GM19023 (cell line): ENCODE measurements around the gene TIMM44.
"Not testable (repeated sequence)": the region's sequence is repeated elsewhere in the genome, so short reads cannot be mapped to it uniquely, and the experiment has no call there.

Source experiments
- ATAC-seq: cut with Tn5 transposase; IDR thresholded peaks from one replicate; pipeline ENCODE4 v1.9.1; 2021; ENCODE audit warnings: mild to moderate bottlenecking, moderate library complexity; ENCODE audit not compliant: unreplicated experiment

TIMM44 gene

GRCh38 chr19:7926021-7926726, 17.3 kb downstream of the TIMM44 start, which contains the start of gene CTXN1:
CTXN1 (minus strand) TSS chr19:7926135; CDS start chr19:7925538, 597 bp downstream.
- ATAC-seq = no peak

DNA sequence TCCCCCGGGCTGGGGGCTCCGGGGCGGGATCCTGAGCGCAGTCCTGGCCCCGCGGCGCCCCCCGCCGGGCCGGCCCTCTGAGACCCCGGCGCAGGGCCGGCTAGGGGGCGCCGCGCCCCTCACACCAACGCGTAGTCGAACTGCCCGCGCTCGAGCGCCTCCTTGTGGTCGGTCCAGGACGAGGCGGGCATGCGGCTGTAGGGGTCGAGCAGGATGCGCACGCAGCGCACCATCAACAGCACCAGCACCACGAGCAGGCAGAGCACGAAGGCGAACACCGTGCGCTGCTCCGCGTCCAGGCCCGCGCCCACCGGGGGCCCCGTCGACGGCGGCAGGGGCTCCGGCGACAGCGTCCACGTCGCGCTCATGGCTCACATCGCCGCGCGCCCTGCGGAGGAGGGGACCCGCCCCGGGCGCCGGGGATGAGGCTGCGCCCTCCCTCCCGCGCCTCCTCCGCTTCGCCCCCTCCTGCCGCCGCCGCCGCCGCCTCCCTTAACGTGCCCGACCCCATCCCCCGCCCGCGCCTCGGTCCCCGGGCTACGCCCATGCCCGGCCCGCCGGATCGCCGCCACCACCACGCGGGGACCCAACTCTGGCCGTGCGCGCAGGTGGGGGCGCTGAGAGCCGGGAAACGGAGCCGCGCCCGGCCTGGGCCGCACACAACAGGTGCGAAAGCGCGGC, 18.2 kb downstream of the TIMM44 start:
- no peak for ATAC-seq

DNA sequence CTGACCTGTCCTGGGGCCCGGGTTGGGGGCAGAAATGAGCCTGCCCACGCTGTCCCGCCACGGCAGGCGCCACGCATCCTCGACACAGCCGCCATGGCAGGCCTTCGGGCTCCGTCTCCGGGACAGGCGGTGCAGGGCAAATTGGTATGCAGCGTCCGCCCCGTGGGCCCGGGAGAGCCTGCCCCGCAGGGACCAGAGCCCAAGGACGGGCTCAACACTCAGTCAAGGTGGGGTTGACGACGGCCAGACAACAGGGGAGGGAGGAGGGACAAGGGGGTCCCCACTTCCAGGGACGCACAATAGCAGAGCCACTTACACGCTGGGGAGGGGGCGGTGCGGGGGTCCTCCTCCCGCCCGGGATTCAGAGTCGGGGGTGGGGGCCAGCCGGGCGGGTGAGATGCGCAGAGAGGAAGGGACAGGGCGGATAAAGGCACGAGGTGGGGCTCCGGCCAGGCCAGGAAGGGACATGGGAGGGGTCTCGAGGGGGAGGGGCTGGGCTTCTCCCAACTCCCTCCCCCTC, 18.8 kb downstream of the TIMM44 start:
- ATAC-seq = no peak

GRCh38 chr19:7924241-7924640, 19.2 kb downstream of the TIMM44 start:
- ATAC-seq = no peak

DNA sequence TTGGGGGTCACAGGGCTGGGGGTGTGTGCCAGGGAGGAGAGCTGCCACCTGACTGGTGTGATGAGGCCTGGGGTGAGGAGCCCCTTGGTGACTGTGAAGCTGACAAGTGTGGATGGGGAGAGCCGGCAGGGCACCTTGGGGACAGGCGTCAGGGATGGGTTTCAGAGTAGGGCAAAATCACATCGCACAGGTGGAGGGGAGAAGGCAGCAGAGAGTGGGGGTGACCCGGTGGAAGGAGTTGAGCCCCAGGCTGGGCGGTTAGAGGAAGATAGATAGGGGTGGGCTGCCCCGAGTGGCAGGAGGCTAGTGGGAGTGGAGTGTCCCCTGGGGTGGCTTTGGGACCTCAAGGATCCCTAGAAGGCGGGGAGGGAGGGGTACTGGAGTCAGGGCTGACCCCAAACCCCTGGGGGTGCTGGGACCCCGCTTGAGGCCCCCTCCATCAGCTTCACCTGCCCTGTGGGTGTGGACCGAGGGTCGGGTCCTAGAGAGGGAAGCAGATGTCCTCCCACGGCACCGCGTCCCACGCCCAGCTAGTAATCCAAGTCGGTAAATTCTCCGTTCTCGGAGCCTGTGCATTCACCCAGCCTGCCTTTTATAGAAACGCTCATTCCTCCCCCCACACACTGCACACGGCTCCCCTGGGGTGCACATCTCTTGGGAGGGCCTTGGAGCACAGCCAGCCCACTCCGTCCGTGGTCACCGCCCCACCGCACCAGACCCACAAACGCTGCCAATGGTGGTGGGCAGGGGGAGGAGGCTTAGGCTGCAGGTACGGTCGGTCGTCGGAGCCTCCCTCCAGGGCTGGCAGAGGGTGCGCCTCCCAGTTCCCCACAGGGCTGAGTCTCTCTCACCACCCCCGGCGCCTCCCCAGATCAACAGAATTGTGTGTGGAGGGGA, 19.9 kb downstream of the TIMM44 start:
- ATAC-seq = no peak

- no peak for ATAC-seq
Measured at GRCh38 chr19:7922836-7923195, 20.6 kb downstream of the TIMM44 start.

DNA sequence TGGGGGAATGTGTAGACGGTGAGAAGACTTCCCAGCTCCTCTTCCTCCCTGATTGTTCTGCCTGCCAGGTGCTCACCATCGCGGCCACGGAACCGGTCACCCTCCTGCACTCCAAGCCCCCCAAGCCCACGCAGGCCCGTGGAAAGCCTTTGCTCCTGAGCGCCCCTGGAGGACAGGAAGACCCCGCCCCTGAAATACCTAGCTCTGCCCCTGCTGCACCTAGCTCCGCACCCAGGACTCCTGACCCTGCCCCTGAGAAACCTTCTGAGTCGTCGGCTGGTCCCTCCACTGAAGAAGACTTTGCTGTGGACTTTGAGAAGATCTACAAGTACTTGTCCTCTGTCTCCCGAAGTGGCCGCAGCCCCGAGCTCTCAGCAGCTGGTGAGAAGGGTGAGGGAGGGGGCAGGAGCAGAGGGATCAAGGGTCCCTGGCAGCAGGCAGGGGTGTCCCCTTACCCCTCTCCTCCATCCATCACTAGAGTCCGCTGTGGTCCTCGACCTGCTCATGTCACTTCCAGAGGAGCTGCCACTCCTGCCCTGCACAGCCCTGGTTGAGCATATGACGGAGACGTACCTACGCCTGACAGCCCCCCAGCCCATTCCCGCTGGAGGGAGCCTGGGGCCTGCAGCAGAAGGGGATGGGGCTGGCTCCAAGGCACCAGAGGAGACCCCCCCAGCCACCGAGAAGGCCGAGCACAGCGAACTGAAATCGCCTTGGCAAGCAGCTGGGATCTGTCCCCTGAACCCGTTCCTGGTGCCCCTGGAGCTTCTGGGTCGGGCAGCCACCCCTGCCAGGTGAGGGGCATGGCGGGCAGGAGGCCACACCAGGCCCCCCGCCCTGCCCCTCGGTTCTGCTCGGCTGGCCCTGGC, 21.3 kb downstream of the TIMM44 start:
- no peak for ATAC-seq

GRCh38 chr19:7921302-7921966, 22.0 kb downstream of the TIMM44 start:
- no peak for ATAC-seq

DNA sequence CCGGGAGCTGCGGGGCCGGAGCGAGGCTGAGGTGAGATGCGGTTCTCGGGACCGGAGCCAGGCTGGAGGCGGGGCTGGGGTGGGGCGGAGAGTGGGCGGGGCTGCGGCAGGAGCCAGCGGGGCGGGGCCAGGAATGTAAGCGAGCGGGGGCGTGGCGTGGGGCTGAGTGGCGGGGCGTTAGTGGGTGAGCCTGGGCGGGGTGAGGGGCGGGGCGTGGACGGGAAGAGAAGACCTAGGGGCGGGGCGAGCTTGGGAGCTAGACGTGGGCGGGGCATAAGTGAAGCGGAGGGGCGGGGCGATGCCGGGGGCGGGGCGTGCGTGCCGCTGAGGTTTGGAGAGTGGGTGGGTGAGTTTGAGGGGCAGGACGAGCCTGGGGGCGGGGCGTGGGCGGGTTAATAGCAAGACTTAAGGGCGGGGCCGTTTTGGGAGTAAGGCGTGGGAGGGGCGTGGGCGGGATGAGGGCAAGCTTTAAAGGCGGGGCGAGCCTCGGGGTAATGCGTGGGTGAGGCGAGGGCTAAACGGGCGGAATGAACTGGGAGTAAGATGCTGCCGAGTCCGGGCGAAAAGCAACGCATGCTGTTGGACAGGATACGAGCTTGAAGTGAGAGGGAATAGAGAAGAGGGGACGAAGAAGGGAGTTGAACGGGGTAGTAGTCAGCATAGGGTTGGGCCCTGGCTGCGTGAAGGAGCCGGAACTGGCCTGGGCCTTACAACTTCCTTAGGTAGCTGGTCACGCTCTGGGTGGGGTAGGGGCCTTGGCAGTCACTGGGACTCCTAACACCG, 22.8 kb downstream of the TIMM44 start:
- peak; percentile 40 for ATAC-seq

- peak; percentile 58 for ATAC-seq
Measured at GRCh38 chr19:7919610-7920518, 23.6 kb downstream of the TIMM44 start, which contains the start of gene SNAPC2. SNAPC2 (plus strand) TSS chr19:7920338; CDS start chr19:7920367, 29 bp downstream.

GRCh38 chr19:7918615-7919421, 24.6 kb downstream of the TIMM44 start:
- no peak for ATAC-seq

DNA sequence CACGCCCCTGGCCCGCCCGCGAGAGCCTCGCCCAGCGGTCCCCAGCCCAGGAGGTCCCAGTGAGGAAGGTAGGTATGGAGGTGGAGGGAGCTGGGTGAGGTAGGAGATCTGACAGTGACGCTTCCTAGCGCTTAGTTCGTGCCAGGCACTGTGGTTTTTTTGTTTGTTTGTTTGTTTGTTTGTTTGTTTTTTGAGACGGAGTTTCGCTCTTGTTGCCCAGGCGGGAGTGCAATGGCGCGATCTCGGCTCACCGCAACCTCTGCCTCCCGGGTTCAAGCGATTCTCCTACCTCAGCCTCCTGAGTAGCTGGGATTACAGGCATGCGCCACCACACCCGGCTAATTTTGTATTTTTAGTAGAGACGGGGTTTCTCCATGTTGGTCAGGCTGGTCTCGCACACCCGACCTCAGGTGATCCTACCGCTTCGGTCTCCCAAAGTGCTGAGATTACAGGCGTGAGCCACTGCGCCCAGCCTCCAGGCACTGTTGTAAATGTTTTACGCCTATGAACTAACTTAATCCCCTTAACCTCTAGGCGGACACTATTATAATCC, 25.3 kb downstream of the TIMM44 start:
- ATAC-seq = not testable (repeated sequence)

DNA sequence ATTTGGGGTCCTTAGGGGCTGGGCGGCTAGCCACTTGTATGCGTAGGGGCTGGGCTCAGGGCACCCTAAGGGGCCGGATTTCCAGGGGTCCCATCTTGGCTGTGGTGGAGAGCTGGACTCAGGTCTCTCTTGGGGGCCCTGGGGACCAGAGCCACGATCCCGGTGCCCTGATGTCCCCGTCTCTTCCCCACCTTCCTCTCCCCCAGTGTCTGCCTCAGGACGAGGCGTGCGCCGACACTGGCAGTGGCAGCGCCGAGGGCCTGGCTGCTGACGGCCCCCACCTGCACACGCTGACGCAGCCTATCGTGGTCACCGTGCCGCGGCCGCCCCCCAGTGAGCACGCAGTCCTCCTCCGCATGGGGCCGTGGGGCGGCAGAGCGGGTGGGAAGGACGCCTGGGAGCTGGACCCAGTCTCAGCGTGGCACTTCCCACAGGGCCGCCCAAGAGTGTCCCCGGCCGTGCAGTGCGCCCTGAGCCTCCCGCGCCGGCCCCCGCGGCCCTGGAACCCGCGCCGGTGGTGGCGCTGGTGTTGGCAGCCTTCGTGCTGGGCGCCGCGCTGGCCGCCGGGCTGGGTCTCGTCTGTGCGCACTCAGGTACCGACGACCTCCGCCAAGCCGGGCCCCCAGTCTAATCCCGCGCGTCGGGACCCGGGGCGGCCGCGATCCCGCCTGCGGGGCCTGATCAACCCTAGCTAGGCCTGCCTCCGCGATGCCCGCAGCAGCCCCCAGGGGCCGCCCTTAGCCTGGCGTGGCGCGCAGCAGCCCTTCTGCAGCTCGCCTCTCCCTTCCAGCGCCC, 26.0 kb downstream of the TIMM44 start:
- no peak for ATAC-seq

DNA sequence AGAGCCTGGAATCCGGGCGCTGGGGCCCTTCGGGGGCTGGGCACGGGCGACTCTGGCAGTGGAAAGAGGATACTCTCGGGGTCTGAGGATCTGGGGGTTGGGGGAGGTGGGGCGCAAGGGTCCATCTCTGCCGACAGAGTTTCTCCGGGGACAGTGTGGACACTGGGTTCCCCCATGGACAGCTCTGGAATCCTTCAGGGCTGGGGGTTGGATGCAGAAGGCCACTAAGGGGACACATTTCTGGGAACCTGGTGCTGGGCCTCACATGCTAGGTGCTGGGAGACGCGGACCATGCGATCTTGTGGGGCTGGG, 26.6 kb downstream of the TIMM44 start:
- no peak for ATAC-seq

DNA sequence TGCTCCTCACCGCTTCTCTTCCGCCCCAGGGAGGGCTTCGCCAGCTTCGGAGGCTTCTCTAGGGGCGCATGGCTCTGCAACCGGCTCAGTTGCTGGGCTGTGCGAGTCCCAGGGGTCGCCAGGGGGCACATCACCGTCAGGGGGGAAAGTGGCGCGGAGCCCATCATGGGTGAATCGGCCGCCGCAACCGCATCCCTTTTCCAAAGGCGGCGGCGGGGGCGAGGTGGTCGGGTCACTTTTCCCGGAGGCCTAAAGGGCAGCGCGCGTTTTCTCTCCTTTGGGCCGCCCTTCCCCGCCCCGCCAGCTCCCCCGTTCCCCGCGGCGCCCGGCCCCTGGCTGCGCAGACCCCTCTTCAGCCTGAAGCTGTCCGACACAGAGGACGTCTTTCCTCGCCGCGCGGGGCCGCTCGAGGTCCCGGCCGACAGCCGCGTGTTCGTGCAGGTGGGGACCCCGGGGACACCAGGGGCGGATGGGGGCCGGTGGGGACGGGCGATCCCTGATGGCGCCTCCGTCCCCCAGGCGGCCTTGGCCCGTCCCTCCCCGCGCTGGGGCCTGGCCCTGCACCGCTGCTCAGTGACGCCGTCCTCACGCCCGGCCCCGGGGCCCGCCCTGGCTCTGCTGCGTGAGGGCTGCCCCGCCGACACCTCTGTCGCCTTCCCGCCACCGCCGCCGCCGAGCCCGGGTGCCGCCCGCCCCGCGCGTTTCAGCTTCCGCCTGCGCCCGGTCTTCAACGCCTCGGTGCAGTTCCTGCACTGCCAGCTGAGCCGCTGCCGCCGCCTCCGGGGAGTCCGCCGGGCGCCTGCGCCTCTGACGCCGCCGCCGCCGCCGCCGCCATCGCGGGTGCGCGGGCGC, 27.1 kb downstream of the TIMM44 start:
- no peak for ATAC-seq
